Loucy (cell line): ENCODE measurements around the gene VEZF1.

ENCODE experiments used
- H2AFZ ChIP-seq: fragments of 200-600 bp; sonication (generic); 2 replicates; pipeline ENCODE4 v1.6.0; 2016; ENCODE audit warnings: antibody characterized with exemption, mild to moderate bottlenecking, low read length, moderate library complexity
- H3F3A ChIP-seq: fragments of 200-600 bp; 2 replicates; pipeline ENCODE4 v1.6.0; 2016; ENCODE audit warnings: antibody characterized with exemption, low read depth, mild to moderate bottlenecking
- H3K27me3 ChIP-seq: fragments of 200-600 bp; sonication (generic); 2 replicates; pipeline ENCODE4 v1.6.1; 2014; ENCODE audit warnings: low read length, mild to moderate bottlenecking; ENCODE audit not compliant: insufficient read depth, poor library complexity, severe bottlenecking
- H3K36me3 ChIP-seq: fragments of 200-600 bp; sonication (generic); 2 replicates; pipeline ENCODE4 v1.6.1; 2016; ENCODE audit warnings: low read length; ENCODE audit not compliant: insufficient read depth
- H3K4me1 ChIP-seq: fragments of 200-600 bp; sonication (generic); 2 replicates; pipeline ENCODE4 v1.5.1; 2014; ENCODE audit warnings: low read length, mild to moderate bottlenecking; ENCODE audit not compliant: insufficient read depth, poor library complexity, severe bottlenecking
- H3K4me2 ChIP-seq: fragments of 200-600 bp; sonication (generic); 2 replicates; pipeline ENCODE4 v1.6.0; 2014; ENCODE audit warnings: antibody characterized with exemption, low read length, low read depth, mild to moderate bottlenecking; ENCODE audit not compliant: poor library complexity, severe bottlenecking
- H3K4me3 ChIP-seq: fragments of 200-600 bp; sonication (generic); 2 replicates; pipeline ENCODE4 v1.5.1; 2014; ENCODE audit warnings: low read length, mild to moderate bottlenecking, mixed read lengths; ENCODE audit not compliant: poor library complexity, severe bottlenecking
- H3K79me2 ChIP-seq: fragments of 200-600 bp; sonication (generic); 2 replicates; pipeline ENCODE4 v1.6.1; 2014; ENCODE audit warnings: low read length; ENCODE audit not compliant: insufficient read depth
- H3K9ac ChIP-seq: fragments of 200-600 bp; sonication (generic); 2 replicates; pipeline ENCODE4 v1.6.0; 2014; ENCODE audit warnings: mild to moderate bottlenecking, low read depth, low read length, moderate library complexity; ENCODE audit not compliant: poor library complexity, severe bottlenecking
- H3K9me2 ChIP-seq: fragments of 200-600 bp; sonication (generic); replicated peaks from 2 replicates; pipeline ENCODE4 v1.6.1; 2016; ENCODE audit warnings: low read depth, low read length, mixed read lengths
- H3K9me3 ChIP-seq: fragments of 200-600 bp; sonication (generic); 2 replicates; pipeline ENCODE4 v1.6.1; 2014; ENCODE audit warnings: mild to moderate bottlenecking, antibody characterized with exemption, low read length, low read depth; ENCODE audit not compliant: insufficient read depth
- H4K20me1 ChIP-seq: fragments of 200-600 bp; sonication (generic); 2 replicates; pipeline ENCODE4 v1.6.0; 2014; ENCODE audit warnings: antibody characterized with exemption, low read length, mild to moderate bottlenecking; ENCODE audit not compliant: insufficient read depth, poor library complexity, severe bottlenecking
- EZH2phosphoT487 ChIP-seq: fragments of 200-600 bp; IDR thresholded peaks from 2 replicates; pipeline ENCODE4 v1.6.1; 2018; ENCODE audit warnings: antibody characterized with exemption, mild to moderate bottlenecking, moderate library complexity, borderline replicate concordance
- TF ChIP-seq, protein P1 (sequence below): fragments of 200-600 bp; sonication (generic); conservative IDR thresholded peaks from 2 replicates; pipeline ENCODE4 v1.5.1; 2014; ENCODE audit warnings: mild to moderate bottlenecking, antibody characterized with exemption, low read length

VEZF1 gene

GRCh38 chr17:58006560-58006923 is 18.5 kb upstream of the VEZF1 start:
- Histone ChIP-seq H3K36me3 (peaks cover 44% of the 10 kb centered on the region), H3K27me3 (peaks cover 6% of the 10 kb centered on the region), H3K9ac (peak overlapping the region; percentile 100), H2AFZ (peak overlapping the region; percentile 66), H3K4me1 (peaks cover 50% of the 10 kb centered on the region), H3K9me3 (no peaks in the 10 kb centered on the region), H3K9me2 (no peaks in the 10 kb centered on the region), H4K20me1 (peaks cover 54% of the 10 kb centered on the region), H3K4me3 (peak overlapping the region; percentile 89), H3K79me2 (peaks cover 72% of the 10 kb centered on the region), H3K4me2 (peak overlapping the region; percentile 98), H3F3A (peaks cover 5% of the 10 kb centered on the region; the same call in 1 of the 2 replicates)
- no peak for TF ChIP-seq EZH2phosphoT487

GRCh38 chr17:58005728-58006559 is 17.9 kb upstream of the VEZF1 start:
- Histone ChIP-seq H3F3A (peaks cover 11% of the 10 kb centered on the region), H3K79me2 (peaks cover 78% of the 10 kb centered on the region), H3K4me3 (peak overlapping the region; percentile 89), H3K9ac (peak overlapping the region; percentile 100), H4K20me1 (peaks cover 60% of the 10 kb centered on the region), H3K4me1 (peaks cover 54% of the 10 kb centered on the region), H3K9me3 (no peaks in the 10 kb centered on the region), H3K4me2 (peak overlapping the region; percentile 98), H2AFZ (no peak overlapping the region), H3K9me2 (no peaks in the 10 kb centered on the region), H3K36me3 (peaks cover 50% of the 10 kb centered on the region), H3K27me3 (peaks cover 6% of the 10 kb centered on the region)
- TF ChIP-seq EZH2phosphoT487: no peak
- TF ChIP-seq, protein P1, sequence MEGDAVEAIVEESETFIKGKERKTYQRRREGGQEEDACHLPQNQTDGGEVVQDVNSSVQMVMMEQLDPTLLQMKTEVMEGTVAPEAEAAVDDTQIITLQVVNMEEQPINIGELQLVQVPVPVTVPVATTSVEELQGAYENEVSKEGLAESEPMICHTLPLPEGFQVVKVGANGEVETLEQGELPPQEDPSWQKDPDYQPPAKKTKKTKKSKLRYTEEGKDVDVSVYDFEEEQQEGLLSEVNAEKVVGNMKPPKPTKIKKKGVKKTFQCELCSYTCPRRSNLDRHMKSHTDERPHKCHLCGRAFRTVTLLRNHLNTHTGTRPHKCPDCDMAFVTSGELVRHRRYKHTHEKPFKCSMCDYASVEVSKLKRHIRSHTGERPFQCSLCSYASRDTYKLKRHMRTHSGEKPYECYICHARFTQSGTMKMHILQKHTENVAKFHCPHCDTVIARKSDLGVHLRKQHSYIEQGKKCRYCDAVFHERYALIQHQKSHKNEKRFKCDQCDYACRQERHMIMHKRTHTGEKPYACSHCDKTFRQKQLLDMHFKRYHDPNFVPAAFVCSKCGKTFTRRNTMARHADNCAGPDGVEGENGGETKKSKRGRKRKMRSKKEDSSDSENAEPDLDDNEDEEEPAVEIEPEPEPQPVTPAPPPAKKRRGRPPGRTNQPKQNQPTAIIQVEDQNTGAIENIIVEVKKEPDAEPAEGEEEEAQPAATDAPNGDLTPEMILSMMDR: no peak

- H2AFZ ChIP-seq: no peak overlapping the region
- H3K4me3 ChIP-seq: peak overlapping the region; percentile 89
- peak overlapping the region; percentile 100 for H3K9ac ChIP-seq
- TF ChIP-seq EZH2phosphoT487: no peak
- TF ChIP-seq, protein P1: no peak
- peaks cover 19% of the 10 kb centered on the region for H3F3A ChIP-seq
- peaks cover 54% of the 10 kb centered on the region for H3K4me1 ChIP-seq
- H3K27me3 ChIP-seq: peaks cover 6% of the 10 kb centered on the region
- H4K20me1 ChIP-seq: peaks cover 68% of the 10 kb centered on the region
- H3K9me3 ChIP-seq: no peaks in the 10 kb centered on the region
- peaks cover 56% of the 10 kb centered on the region for H3K36me3 ChIP-seq
- peaks cover 86% of the 10 kb centered on the region for H3K79me2 ChIP-seq
- H3K9me2 ChIP-seq: no peaks in the 10 kb centered on the region
- peak overlapping the region; percentile 98 for H3K4me2 ChIP-seq
Observed at GRCh38 chr17:58005031-58005727, 17.1 kb upstream of the VEZF1 start.
